HG03565 (cell line): Measurements from ENCODE around the gene ZNF14.
A peak's percentile ranks its signal among the peaks of the same experiment; 100 is the strongest.
"Not testable (repeated sequence)": the region's sequence is repeated elsewhere in the genome, so short reads cannot be mapped to it uniquely, and the experiment has no call there.

Experiments
- ATAC-seq: cut with Tn5 transposase; IDR thresholded peaks from one replicate; pipeline ENCODE4 v1.9.1; 2021; ENCODE audit warnings: mild to moderate bottlenecking, moderate library complexity; ENCODE audit not compliant: unreplicated experiment

ZNF14 gene

DNA sequence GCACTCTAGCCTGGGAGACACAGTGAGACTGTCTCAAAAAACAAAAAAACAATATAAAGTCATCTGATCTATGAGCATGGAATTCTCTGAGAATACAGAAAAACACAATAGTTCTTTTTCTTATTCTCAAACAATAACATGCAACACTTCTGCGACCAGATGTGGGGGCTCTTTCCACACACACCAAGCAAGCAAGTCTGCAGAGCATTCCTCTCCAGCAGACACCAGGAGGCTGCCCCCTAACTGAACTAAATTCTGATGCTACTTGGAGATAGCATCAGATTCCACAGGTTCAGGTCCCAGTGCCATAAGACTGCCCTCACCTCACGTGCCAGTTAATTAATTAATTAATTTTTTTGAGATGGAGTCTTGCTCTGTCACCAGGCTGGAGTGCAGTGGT is 36.5 kb downstream of the ZNF14 start:
- no peak for ATAC-seq

DNA sequence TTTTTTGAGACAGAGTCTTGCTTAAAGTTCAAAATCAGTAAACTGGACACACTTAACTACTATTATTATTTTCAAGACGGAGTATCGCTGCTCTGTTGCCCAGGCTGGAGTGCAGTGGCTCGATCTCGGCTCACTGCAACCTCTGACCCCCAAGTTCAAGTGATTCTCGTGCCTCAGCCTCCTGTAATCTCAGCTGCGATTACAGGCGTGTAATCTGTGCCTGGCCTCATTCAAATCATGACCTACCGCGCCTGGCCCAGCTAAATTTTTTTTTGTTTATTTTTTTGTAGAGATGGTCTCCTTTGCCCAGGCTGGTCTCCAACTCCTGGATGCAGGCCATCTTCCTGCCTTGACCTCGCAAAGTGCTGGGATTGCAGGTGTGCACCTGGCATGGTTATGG is 41.2 kb downstream of the ZNF14 start:
- no peak for ATAC-seq

DNA sequence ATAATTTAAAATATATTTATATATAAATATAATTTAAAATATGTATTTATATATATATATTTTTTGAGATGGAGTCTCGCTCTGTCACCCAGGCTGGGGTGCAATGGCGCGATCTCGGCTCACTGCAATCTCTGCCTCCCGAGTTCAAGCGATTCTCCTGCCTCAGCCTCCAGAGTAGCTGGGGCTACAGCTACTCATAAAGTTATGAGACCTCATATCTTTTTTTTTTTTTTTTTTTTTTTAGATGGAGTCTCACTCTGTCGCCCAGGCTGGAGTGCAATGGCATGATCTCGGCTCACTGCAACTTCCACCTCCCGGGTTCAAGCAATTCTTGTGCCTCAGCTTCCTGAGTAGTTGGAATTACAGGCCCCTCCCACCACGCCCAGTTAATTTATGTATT is 43.9 kb downstream of the ZNF14 start:
- ATAC-seq = not testable (repeated sequence)

DNA sequence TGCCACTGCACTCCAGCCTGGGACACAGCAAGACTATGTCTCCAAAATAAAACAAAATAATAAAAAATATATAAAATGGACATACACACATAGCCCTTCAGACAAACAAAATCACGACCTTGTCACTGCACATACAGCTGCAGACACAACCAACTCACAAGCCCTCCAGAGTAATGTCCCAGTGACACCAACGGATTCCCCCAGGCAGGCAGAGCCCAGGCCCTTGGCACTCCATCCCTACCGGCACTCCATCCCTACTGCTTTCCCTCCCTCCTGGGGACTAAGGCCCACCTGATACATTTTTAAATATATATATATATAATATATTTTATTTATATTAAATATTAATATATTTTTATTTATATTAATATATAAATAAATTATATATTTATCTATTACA is 45.8 kb downstream of the ZNF14 start:
- ATAC-seq = no peak

DNA sequence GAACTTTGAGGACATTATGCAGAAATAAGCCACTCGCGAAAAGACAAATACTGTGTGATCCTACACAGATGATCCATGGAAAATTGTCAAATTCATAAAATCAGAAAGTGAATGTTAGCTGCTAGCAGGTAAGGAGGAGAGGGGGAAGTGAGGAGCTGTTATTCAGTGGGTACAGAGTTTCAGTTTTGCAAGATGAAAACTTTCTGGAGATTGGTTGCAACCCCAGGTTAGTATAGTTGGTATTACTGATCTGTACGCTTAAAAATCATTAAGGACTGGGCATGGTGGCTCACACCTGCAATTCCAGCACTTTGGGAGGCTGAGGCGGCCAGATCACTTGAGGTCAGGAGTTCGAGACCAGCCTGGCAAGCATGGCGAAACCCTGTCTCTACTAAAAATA is 46.3 kb downstream of the ZNF14 start:
- no peak for ATAC-seq

DNA sequence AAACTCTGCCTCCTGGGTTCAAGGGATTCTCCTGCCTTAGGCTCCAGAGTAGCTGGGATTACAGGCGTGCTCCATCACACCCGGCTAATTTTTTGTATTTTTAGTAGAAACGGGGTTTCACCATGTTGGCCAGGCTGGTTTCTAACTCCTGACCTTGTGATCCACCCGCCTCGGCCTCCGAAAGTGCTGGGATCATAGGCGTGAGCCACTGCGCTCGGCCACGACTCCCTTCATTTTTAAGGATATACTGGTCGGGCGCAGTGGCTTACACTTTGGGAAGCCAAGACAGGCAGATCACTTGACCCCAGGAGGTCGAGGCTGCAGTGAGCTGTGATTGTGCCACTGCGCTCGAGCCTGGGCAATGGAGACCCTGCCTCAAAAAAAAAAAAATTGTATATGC is 46.8 kb downstream of the ZNF14 start:
- ATAC-seq = not testable (repeated sequence)

DNA sequence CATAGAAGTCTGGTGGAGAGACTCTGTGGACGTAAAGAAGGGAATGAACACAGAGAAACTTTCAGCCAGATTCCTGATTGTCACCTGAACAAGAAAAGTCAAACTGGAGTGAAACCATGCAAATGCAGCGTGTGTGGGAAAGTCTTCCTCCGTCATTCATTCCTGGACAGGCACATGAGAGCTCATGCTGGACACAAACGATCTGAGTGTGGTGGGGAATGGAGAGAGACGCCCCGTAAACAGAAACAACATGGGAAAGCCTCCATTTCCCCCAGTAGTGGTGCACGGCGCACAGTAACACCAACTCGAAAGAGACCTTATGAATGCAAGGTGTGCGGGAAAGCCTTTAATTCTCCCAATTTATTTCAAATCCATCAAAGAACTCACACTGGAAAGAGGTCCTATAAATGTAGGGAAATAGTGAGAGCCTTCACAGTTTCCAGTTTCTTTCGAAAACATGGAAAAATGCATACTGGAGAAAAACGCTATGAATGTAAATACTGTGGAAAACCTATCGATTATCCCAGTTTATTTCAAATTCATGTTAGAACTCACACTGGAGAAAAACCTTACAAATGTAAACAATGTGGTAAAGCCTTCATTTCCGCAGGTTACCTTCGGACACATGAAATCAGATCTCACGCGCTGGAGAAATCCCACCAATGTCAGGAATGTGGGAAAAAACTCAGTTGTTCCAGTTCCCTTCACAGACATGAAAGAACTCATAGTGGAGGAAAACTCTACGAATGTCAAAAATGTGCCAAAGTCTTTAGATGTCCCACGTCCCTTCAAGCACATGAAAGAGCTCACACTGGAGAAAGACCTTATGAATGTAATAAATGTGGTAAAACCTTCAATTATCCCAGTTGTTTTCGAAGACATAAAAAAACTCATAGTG is 53.5 kb downstream of the ZNF14 start:
- ATAC-seq = no peak

DNA sequence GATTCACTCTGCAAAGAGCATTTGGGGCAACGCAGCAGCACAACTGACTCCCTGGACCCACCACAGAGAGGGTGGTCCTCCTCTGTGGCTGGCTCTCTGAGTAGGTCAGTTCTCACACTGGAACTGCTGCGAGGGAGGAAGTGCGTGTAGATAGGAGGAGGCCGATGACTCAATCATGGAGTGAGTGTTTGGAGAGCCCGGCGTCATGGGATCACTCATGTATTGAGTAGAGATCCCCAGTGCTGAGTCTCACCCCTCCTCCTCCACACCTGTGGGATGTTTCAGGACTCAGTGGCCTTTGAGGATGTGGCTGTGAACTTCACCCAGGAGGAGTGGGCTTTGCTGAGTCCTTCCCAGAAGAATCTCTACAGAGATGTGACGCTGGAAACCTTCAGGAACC is 55.3 kb downstream of the ZNF14 start:
- ATAC-seq = no peak

DNA sequence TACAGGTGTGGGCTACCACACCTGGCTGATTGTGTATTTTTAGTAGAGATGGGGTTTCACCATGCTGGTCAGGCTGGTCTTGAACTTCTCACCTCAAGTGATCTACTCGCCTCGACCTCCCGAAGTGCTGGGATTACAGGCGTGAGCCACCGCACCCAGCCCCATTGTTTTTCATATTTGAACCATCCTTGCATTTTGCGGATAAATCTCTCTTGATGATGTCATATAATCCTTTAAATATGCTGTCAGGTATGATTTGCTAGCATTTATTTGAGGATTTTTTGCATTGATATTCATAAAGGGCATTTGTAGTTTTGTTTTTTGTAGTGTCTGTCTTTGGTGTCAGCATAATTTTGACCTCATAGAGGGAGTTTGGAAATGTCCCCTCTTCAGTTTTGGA is 58.6 kb downstream of the ZNF14 start:
- ATAC-seq = no peak

DNA sequence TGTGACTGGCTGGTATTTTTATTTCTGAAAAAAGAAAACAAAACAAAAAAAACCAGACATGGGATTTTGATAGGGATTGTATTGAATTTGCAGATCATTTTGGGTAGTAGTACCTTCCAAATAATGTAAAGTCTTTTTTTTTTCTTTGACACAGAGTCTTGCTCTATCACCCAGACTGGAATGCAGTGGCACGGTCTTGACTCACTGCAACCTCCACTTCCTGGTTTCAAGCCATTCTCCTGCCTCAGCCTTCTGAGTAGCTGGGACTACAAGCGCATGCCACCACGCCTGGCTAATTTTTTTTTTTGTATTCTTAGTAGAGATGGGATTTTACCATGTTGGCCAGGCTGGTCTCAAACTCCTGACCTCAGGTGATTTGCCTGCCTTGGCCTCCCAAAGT is 60.1 kb downstream of the ZNF14 start:
- ATAC-seq = no peak

DNA sequence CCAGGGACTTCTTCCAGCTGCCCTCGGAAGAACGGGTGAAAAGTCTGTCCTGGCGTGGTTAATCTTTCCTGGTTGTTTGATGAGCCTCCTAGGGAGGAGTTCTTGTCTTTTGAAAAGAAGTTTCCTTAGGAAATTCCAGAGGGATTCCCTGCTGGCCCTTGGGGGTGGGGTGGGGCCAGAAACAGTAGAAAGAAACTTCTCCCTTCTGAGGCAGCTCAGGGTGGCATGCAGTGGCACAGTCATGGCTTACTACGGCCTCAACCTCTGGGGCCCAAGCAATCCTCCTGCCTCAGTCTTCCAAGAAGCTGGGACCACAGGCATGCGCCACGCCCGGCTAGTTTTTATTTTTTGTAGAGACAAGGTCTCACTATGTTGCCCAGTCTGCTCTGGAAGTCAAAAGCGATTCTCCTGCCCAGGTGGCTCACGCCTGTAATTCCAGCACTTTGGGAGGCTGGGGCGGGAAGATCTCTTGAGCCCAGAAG is 62.8 kb downstream of the ZNF14 start:
- no peak for ATAC-seq

DNA sequence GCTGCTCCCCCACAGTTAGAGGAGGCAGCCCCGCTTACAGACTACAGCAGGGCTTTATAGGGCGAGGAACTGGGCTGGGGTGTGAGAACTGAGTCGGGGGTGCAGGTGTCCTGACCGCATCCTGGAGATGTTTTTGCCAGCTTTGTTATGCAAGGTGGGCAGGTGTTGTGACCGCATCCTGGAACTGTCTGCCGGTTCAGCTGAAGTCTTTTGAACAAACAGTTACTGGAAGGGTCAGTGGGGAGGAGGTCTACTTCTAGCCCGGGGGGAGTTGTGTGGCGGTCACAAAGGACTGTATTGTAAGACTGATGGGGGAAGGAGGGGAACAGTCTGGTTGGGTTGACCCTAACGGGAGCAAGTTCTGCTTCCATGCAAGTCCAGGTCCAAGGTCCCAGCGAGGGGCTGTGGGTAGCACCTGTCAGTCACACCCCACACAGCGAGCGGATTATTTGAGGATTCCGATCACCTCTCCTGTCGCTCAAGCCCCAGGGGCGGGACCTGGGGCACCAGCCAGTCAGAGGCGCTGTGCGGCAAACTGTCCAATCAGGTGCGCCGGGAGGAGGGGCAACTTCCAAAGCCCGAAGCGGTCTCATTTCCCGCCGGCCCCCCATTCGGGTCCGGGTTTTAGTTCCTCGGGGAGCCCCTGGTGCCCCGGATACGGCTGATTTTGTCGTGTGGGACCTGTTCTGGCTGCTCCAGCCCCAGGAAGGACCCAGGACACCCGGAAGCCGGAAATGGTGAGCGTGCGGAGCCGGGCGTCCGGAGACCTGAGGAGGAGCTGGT is 64.5 kb downstream of the ZNF14 start, which contains the start of gene ZNF101:
ZNF101 (plus strand) TSS at position 610 of the 783 bp plus-strand sequence; CDS start at position 735, 125 bp downstream.
- peak; percentile 58 for ATAC-seq

DNA sequence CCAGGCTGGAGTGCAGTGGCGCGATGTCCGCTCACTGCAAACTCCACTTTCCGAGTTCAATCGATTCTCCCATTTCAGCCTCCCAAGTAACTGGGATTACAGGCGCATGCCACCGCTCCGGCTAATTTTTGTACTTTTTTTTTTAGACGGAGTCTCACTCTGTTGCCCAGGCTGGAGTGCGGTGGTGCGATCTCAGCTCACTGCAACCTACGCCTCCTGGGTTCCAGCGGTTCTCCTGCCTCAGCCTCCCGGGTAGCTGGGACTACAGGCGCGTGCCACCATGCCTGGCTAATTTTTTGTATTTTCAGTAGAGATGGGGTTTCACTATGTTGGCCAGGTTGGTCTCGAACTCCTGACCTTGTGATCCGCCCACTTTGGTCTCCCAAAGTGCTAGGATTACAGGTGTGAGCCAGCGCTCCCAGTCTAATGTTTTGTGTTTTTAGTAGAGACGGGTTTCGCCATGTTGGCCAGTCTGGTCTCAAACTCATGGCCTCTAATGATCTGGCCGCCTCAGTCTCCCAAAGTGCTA is 67.4 kb downstream of the ZNF14 start:
- not testable (repeated sequence) for ATAC-seq

DNA sequence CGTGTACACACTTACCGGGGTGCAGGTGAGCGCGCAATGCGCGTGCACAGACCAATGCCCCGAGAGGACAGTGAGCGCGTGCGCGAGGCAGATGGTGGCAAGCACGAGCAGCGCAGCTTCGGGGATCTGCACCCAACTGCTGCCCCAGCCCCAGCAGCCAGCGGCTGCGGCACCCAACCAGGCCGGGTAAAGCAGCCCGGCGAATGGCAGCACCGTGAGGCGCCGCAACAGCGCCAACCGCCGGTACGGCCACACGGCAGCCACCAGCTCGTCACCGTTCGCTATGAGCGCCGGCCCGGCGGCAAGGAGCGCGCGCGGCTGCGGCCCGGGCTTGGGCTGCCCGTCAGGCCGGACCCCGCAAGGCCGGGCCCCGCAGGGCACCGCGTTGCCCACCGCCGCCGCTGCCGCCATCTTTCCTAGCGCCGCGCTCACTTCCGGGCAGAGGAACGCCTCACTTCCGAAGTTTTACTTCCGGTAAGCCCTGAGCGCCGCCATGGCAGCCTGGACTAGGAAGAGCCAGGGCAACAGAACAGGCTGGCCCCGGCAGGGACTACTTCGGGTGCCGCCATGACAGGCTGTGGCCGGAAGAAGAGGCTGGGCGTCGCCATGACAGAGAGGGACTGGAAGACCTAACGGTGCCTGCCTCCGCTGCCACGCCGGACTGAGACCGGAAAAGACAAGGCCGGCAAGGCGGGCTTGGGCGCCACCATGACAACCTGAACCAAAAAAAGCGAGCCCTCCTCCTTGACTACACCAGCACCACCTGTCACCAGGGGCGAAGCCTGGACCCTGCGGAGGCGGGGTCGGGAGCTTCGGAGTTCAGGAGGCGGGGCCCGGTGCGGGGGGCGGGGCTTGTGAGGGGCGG is 69.4 kb downstream of the ZNF14 start, which contains the start of gene ATP13A1:
ATP13A1 (minus strand) TSS at position 421 of the 865 bp plus-strand sequence; CDS start at position 411, 10 bp downstream.
- peak; percentile 59 for ATAC-seq

DNA sequence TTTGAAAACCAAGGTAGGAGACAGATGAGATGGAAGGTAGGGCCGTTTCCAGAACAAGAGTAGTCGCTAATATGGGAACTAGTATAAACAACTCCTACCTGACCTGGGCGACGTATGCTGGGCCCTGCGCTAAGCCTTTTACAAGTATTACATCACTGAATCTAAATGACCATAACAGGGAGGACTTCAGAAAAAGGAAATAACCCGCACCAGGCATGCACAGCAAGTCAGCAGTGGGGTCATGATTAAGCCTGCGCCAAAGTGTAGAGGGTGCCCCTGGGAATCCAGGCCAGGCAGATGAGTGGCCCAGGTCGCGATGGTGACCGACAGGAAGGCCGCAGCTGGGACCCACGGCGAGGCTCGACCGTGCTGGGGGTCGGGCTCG is 70.0 kb downstream of the ZNF14 start:
- ATAC-seq = no peak

DNA sequence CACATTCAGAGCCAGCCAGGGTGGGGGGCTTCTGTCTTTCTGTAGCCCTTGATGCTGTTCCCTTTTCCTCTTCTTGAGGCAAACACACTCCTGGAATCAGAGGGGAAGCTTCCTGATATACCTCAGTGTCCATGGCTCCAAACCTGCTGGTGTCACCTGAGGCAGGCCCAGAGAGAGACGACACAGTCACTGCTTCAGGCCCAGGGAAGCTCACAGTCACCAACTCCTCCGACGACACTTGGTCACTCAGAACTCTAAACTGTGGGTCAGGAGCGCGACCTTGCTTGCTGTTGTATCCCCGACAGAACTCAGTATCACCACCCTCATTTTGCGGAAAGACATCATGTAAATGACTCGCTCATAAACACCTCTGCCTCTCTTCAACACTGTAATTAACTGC is 70.6 kb downstream of the ZNF14 start:
- ATAC-seq = no peak

DNA sequence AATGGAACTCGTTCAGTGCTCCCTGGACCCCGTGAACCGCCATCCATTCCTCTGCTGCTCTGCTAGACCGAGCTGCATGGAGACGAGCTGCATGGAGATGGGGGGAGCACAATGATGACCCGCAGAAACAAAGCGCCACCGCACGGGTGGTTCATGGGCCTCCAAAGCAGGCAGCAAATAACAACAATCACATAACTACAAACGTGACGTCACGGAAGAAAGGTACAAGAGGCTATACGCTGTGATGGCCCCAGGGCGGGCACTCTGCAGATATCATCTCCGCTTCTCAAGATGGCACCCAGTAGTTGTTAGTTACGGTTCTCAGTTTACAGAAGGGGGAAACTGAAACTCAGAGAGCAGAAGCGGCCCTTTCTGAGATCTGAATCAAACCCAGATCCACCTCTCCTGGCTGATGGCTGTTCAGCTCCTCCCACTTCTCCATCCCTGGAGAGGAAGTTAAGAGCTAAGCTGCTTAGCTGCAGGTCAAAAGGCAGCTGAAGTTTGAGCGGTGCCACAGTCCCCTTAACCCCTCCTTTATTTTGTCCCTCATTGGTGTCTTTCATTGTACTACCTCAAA is 71.1 kb downstream of the ZNF14 start:
- peak; percentile 25 for ATAC-seq

DNA sequence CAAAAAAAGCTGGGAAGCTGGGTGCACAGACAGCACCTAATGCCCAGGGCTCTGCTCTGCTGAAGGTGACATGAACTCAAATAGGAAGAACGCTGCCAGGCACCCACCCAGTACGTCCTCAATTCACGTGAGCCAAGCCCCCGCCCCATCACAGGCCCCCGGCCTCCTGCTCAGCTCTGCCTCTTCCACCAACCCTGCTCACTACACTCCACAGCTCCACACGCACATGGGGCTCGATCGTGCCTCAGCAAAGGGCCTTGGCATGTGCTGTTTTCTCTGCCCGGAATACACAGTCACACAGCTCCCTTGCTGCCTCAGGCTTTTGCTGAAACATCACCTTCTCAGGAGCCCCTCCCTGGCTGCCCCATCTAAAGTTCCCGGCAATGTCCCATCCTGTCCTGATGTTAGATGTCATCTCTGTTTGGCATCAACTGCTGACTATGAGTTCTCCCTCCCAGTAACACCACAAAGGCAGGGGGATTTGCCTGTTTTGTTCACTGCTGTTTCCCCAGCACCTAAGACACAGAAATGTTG is 71.7 kb downstream of the ZNF14 start:
- ATAC-seq = no peak
